GM21515 (cell line): ENCODE data around the gene CHST11.

Experiments used
- ATAC-seq: cut with Tn5 transposase; IDR thresholded peaks from one replicate; pipeline ENCODE4 v1.9.1; 2021; ENCODE audit not compliant: unreplicated experiment

The CHST11 gene

DNA sequence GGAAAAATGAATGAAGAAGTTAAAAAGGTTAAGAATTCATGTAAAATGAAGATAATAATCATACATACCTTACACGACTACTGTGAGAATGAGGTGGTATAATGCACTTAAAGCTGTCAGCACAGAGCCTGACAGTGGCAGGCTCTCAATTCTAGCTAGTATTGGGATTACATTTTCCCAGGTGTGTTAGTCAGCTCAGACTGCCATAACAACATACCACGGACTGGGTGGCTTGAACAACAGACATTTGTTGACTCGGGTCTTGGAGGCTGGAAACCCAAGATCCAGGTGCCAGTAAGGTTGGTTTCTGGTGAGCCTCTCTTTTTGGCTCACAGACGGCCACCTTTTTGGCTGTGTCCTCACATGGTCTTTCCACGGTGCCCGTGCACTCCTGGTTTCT is 167.8 kb downstream of the CHST11 start:
- no peak for ATAC-seq

DNA sequence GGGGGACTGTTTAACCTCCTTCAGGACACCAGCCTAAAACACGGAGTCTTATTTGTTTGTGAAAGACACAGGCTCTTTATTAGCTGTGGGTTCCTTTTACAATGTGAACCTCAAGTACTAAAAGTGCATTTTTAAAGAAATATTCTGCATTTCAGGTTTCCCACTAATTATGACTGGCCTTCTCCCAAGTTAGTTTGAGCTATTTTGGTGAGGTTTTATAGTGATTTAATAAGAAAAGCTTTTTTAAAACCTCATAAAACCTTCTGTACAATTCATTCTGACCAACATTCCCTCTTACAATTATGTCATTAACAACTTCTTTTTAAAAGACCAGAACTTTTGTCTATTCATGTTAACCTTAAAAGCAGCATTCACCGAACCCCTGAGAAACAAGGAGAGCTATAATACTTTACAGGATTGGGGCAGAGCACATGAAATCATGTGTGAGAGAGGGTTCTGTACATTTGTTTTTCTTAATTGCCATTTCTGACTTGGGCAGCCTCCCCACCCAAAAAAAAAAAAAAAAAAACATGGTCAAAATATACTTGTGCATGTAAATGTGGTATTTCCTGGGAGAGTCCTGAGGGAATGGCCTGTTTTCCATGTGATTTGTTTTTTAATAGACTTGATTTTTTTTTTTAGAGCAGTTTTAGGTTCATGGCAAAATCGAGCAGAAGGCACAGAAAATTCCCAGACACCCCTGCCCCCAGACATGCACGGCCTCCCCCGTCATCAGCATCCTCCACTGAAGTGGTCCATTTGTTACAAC is 169.5 kb downstream of the CHST11 start:
- no peak for ATAC-seq

DNA sequence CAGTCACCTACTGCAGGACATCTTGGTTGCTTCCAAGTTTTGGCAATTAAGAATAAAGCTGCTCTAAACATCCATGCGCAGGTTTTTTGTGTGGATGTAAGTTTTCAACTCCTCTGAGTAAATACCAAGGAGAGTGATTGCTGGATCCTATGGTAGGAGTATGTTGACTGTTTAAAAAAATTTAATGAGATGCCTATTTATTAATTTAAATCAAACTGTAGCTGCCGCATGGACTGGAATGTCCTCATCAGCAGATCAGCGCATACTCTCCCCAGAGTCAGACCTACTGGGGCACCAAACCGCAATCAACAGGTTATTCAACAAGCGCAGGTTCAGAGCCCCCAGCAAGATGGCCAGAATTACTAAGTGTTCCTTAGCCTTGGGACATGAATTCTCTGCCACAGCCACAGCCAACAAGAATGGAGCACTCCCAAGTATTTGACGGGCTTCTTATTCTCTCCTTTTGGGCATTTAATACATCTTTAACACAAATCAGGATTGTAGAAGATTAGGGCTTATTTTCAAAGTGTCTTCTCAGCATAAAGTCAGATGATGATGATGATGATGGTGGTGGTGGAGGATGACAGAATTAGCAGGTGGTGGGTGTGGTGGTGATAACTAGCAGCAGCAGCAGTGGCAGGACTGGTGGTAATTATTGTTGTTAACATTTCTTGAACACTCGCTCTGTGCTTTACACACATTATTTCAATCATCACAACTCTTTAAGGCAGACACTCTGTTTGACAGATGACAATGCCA is 170.7 kb downstream of the CHST11 start:
- ATAC-seq = no peak

DNA sequence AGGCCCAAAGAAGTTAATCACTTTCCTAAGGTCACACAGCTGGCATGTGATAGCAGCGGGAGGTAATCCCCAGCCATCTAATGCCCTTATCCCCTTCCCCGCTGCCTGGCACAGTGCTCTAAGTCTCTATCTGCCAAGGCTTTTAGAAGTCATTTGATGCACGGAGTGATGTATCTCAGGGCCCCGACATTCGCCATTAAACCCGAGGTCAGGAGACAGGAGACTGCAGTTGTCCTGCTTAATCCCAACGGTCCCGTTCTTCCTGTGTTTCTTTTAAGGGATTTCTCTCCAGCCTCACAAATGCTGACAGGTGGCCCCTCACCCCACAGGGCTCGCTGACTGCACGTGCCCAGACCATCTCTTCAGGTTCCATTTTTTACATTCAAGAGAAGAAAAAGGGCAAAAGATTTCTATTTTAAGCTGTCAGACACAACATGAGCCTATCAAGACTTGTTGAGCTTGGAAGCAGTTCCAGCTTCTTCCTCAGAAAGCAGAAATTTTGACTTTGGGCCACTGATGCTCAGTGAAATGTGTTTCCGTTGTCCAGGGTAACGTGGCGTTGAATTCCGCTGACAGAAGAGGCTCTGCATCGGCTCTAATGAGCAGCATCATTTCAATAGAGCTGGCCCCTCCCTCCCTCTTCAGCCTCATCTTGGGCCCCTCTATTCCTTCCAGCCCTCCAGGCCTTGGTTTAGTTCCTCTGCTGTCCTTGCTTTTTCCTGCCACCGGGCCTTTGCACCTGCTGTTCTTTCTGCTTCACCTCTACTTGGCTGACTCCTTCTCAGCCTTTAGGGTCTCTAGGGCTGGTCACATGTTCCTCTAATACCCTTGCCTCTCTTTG is 171.5 kb downstream of the CHST11 start:
- ATAC-seq = no peak

DNA sequence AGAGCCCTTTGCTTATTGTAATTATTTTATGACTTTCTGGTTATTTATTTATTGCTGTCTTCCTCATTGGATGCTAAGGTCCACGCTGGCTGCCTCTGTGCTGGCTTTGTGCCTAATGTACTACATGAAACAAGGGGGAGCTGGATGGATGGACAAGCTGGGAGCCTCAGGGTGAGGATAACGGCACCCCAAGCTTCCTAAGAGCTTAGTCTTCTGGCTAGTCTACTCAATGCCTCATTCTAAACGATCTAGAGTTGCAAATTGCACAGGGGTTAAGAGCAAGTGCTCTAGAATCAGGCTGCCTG is 172.0 kb downstream of the CHST11 start:
- no peak for ATAC-seq

DNA sequence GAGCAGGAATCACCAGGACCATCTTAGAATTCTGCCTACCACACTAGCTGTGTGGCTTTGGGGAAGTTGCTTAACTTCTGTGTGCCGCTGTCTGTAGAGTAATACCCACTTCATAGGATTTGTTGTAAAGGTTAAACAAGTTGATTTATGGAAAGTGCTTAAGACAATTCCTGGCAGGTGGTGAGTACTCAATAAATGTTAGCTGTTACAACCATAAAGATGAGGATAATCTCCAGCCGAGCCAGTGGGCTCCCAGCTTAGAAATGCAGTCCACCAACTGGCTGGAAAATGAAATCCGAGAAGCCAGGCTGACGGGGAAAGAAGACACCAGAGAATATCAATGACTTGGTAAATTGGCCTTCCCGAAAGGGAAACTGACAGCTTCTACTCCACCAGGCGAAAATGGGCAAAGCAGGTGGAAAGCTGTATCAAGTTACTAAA is 173.5 kb downstream of the CHST11 start:
- ATAC-seq = no peak

DNA sequence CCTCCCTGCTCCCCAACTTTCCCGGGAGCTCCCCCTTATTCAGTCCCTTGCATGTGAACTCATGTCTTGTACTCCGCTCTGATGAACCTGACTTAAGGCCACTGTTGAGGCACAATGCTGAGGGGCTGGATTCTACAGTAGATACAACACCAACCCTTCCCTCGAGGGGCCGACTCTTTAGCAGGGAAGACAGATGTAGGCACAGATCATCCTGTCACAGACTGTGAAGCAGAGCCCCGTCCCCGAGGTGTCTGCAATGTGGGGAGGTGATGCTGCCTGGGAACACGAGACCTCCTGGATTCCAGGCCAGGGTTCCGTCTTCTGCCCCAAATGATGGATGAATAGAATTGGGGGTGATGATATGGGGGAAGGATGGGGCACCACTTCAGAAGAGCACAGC is 175.1 kb downstream of the CHST11 start:
- no peak for ATAC-seq

DNA sequence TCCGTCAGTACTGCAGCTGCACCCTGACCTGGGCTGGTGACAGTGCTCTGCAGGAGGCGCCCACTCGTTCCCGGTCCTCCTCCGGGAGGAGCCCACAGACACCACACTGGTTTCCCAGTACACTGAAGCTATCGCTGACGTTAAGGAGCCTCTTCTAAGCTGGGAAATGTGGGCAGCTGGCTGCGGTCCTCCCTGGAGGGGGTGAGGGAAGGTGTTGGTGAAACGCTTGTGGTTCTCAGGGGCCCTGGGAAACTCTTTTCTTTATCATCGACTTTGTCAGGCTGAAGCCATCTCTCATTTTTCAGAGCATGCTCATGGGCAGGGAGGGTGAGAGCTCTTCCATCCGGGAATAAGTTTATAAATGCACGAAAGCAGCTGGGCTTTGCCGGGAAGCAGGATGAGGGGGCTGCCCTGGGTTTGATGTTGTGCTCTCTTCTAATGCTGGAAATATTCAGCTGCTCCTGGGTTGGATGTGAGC is 176.0 kb downstream of the CHST11 start:
- no peak for ATAC-seq

DNA sequence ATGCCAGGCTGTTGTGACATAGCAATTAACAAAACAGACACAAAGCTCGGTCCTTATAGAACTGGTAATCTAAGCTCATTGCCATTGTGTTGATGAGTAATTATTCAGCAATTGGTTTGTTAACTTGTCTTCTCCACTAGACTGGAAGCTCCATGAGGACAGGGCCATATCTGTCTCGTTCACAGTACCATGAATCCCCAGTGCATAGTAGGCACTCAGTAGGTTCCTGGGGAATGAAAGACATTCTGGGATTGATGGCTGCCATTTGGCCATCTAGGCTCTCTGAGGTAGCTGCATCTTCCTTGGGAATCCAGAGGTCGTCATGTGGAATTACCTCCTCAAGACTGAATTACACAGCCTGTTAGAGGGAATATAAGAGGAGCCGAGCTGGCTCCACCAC is 177.3 kb downstream of the CHST11 start:
- ATAC-seq = no peak

DNA sequence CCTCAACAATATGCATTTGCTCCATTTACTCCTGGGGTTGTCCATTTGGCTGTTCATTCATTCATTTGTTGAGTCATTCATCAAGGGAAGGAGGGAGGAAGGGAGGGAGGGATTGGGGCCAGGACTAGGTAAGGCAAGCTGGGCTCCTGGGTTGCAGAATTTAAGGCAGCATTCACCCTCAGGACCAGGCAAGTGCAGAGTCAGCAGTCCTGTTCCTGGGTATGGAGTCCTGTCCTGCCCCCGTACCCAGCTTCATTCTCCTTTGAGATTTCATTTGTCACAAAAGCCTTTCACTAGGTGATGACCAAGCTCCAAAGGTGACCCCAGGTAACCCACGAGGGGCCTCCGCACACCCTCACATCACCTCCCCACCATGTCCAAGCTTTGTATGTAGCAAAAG is 178.1 kb downstream of the CHST11 start:
- ATAC-seq = no peak

DNA sequence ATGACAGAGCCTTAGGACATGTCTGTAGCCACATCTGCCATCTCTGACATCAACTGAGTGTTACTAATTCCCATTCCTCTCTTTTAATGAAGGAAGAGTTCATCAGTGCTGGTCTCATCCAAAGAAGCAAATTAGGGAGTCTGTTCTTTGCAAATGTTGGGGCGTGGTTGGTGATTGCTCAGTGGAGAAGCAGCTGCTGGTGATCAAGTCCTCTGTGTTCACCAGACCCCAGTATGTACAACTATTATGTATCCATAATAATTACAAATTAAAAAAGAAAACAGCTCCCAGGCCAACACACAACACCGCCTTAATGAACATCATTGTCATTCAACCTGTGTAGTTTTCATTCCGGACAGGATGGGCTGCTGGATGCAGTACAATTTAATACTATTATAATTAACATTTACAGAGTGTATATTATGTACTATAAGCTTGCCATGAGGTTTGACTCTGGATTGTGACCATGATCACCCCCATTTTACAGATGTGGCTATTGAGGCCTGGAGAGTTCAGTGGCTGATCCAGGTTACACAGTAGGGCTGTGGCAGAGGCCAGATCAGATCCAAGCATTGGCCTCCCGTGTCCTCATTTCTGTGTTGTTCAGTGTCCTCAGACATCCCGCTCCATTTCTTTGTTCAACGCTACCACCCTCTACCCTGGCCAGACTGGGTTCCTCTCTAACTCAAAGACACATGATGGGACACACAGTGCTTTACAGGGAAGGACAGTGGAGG is 179.0 kb downstream of the CHST11 start:
- ATAC-seq = no peak

DNA sequence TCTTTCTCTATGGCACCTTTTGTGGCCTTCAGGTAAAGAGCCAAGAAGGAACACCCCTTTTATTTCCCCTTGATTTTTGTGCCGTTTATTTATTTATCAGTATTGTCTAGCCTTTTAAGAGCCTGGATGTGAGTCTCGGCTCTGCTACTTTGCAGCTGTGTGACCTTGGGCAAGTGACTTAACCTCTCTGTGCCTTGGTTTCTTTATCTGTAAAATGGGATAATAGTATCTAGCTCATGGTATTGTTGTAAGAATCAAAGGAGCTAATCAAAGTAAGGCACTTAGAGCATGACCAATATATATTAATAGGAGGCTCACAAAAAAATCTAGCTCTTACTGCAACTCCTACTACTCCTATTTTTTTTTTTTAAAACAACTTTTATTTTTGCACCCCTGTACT is 179.7 kb downstream of the CHST11 start:
- ATAC-seq = no peak

DNA sequence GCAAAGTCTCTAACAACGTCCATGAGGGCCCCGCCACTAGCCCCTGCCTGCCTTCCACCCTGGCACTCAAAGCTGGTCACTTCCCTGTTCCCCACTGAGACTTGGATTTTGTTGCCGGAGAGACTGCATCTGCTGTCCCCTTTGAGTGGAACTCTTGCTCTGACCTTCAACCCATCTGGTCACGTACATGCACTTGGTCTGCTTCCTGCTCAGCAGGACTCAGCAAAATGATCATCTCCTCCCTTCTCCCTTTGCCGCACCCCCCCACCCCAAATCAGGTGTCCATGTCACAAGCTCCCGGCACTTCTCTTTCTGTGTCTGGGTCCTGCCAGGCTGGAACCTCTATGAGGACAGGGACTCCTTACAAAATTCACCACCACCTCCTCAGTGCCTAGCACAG is 180.9 kb downstream of the CHST11 start:
- no peak for ATAC-seq

DNA sequence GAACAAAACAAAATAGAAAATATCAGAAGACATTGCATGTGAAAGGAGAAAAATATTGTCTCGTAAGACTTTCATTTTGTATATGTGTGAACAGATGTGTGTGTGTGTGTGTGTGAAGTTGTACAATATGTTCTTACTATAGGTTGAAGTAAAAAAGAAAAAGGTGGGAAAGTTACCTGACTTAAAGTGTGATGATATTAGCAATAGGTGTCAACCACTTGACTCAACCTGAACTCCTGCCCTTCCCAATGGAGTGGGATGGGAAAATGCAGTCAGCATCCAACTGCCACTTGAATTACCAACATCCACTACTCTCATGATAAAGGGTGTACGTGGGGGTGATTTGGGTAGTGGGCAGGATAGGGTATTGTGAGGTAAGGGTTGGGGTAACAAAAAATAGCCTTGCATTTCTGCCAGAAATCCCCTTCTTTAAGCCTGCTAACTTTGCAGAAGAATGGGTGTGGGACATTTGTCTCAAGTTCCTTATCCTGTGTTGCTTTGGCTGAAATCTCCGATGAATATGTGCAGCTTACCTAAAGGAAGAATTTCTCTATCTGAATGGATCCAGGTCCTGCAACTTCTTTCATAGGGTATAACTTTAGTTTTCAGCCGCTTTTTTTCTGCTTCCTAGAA is 181.6 kb downstream of the CHST11 start:
- ATAC-seq = no peak

DNA sequence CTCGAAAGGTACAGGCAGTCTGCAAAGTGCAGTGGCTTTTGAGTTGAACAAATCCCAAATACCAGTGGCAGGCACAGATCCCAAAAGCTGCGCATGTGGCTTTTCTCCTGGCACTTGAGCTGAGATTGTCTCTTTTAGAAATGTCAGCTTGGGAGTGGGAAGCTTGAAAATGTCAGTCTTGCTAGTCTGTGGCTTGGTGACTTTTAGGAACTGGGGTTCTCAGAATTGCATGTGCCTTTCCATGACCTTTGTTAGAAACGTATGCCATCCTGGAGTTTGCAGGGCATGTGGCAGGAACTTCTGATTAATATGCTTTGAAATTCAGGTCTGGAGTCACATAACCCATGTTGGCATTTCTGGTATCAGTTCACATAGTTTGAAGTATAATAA is 182.1 kb downstream of the CHST11 start:
- no peak for ATAC-seq

DNA sequence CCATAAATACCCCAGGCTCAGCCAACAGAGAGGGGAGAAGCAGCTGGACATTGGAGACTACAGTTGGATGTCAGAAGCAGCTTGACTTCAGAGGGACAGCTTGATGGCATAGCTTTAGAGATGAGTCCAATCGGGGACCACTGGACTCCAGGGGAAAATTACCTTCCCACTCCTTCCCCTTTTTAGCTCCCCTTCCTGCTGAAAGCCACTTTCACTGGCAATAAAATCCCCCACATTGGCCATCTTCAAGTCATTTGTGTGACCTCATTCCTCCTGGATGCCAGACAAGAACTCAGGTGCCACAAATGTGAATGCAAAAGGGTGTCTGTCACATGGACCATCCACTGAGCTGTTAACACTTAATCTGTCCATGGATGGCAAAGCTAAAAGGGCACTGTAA is 184.2 kb downstream of the CHST11 start:
- ATAC-seq = no peak

DNA sequence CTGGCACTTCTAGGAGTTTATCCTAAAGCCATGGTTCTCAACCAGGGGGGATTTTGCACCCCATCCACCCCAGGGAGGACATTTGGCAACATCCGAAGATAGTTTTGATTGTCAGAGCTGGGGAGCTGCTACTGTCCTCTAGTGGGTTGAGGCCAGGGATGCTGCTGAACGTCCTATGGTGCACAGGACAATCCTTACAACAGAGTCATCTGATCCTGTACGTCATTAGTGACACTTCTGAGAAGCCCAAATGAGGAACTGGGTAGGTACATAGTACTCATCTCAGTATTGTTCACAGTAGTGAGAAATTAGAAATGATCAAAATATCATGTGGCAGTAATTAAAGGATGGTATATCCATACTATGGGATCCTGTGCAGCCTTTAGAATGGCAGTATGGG is 185.1 kb downstream of the CHST11 start:
- ATAC-seq = peak; percentile 84

DNA sequence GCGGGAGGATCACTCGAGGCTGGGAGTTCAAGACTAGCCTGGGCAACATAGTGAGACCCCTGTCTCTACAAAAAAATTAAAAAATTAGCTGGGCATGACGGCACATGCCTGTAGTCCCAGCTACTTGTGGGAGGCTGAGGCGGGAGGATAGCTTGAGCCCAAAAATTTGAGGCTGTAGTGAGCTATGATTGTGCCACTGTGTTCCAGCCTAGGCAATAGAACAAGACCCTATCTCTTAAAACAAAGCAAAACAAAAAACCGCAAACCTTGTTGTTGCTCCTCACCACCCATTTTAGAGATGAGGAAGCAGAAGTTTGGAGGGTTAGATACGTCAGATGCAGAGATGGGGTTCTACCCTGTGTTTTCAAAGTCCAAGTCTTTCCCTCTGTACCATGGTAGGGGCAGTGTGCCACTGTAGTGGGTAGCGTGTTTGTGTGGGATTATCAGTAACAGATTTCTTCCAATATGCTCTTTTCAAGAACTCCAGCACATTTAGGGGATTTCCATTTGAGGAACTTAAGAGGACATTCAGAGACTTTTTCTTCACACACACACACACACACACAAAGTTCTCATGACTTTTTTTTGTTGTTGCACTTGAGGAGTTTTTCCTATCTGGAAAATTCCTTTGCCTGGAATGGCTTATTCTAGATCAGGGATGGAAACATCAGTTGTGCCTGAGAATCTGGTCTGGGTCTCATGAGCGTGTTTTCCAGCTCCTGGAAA is 186.5 kb downstream of the CHST11 start:
- no peak for ATAC-seq

DNA sequence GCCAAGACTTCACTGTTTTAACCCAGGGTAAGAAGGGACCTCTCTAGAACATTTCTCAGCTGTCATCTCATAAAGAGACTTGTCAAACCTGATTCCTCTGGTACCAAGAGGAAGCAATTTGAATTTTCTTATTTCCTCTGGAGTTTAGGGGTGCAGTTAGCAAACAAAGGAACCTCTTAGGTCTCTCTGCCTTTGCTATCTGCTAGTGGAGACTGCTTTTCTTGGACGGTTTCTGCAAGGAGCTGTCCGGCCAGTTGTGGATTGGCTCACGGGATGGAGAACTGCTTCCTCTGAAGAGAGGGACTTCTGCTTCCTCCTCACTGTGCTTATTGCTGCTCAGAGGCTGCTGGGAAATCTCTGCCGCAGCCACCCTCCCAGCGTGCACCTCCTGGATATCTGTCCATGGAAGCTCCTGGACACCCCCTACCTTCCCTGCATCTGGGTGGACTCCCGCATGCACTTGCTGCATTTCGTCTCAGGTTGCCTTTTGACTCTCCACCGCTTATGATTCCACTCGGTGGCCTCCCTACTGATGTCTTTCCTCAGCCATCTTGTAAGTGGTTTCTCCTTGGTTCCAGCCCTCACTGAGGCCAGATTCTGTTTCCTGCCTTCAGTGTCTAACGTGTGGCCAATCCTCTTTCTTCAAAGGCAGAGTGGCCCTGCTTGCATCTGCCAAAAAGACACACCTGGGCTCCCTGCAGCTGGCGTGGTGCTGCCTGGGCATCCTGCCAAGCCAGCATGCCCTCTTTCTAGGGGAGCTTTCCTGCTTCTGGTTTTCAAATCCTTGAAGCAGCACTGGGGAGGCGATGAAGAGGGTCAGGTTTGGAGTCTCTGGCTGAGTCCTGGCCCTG is 187.3 kb downstream of the CHST11 start:
- no peak for ATAC-seq
